WTC11 (cell line): ENCODE measurements around the gene RANBP10. TPM values are rescaled to one million over a fixed set of nuclear protein-coding genes. Genes with fewer than 3 reads are reported as not detected.
A peak's percentile ranks its signal among the peaks of the same experiment; 100 is the strongest.

Experiments
- ATAC-seq: fragments of 200-7000 bp; cut with Tn5 transposase; 2 replicates; pipeline ENCODE4 v1.10.0; 2021; ENCODE audit warnings: mild to moderate bottlenecking, moderate library complexity
- CTCF ChIA-PET: fragments of 300-600 bp; sonication (Branson Sonifier 250); formaldehyde crosslinking; loops from one replicate; lab custom pipeline; 2021; ENCODE audit warnings: antibody characterized with exemption; lab: Charles Lee
- POLR2A ChIA-PET: fragments of 350-600 bp; sonication (Branson Sonifier 250); formaldehyde crosslinking; loops from one replicate; lab custom pipeline; 2021; ENCODE audit warnings: antibody characterized with exemption; lab: Charles Lee
- DNase-seq: peaks from one replicate; pipeline ENCODE4 v3.0.0; 2021; ENCODE audit warnings: low spot score
- H3K27ac Mint-ChIP-seq: 2 replicates; pipeline ENCODE4 v1.8.0; 2021; ENCODE audit warnings: mixed read lengths
- H3K27me3 Mint-ChIP-seq: 2 replicates; pipeline ENCODE4 v1.8.0; 2021; ENCODE audit warnings: low read depth, mild to moderate bottlenecking, moderate library complexity, mixed read lengths
- H3K36me3 Mint-ChIP-seq: 2 replicates; pipeline ENCODE4 v1.8.0; 2021; ENCODE audit warnings: mixed read lengths
- H3K4me1 Mint-ChIP-seq: 2 replicates; pipeline ENCODE4 v1.8.0; 2022; ENCODE audit warnings: mixed read lengths
- H3K4me3 Mint-ChIP-seq: 2 replicates; pipeline ENCODE4 v1.8.0; 2021; ENCODE audit warnings: mild to moderate bottlenecking, moderate library complexity, mixed read lengths
- H3K9me3 Mint-ChIP-seq: 2 replicates; pipeline ENCODE4 v1.8.0; 2021; ENCODE audit warnings: mixed read lengths
- AR ChIP-seq: fragments of 250-450 bp; sonication (Bioruptor Pico); IDR thresholded peaks from 2 replicates; pipeline ENCODE4 v1.9.0; 2021; ENCODE audit warnings: mild to moderate bottlenecking
- ATF2 ChIP-seq: sonication (generic); formaldehyde crosslinking; IDR thresholded peaks from 2 replicates; pipeline ENCODE4 v1.8.1; 2022; ENCODE audit warnings: low read depth, missing genetic modification reagents, borderline replicate concordance
- ATF6 ChIP-seq: sonication (generic); formaldehyde crosslinking; IDR thresholded peaks from 2 replicates; pipeline ENCODE4 v1.8.1; 2023; ENCODE audit warnings: mild to moderate bottlenecking, missing genetic modification reagents
- CBFB ChIP-seq: sonication (generic); formaldehyde crosslinking; IDR thresholded peaks from 2 replicates; pipeline ENCODE4 v1.8.1; 2022; ENCODE audit warnings: mild to moderate bottlenecking, low read depth, missing genetic modification reagents
- CTCF ChIP-seq: fragments of 200-600 bp; IDR thresholded peaks from 2 replicates; pipeline ENCODE4 v1.8.0; 2022; ENCODE audit warnings: antibody characterized with exemption
- ESRRA ChIP-seq: sonication (generic); formaldehyde crosslinking; IDR thresholded peaks from 2 replicates; pipeline ENCODE4 v1.8.1; 2022; ENCODE audit warnings: mild to moderate bottlenecking, missing genetic modification reagents, borderline replicate concordance
- FOXP1 ChIP-seq: sonication (generic); formaldehyde crosslinking; IDR thresholded peaks from 2 replicates; pipeline ENCODE4 v1.8.0; 2022; ENCODE audit warnings: missing genetic modification reagents, mild to moderate bottlenecking, moderate library complexity, borderline replicate concordance
- GABPB1 ChIP-seq: sonication (generic); formaldehyde crosslinking; IDR thresholded peaks from 2 replicates; pipeline ENCODE4 v1.8.1; 2023; ENCODE audit warnings: mild to moderate bottlenecking, missing genetic modification reagents
- JAZF1 ChIP-seq: fragments of 250-450 bp; sonication (Bioruptor Pico); IDR thresholded peaks from 2 replicates; pipeline ENCODE4 v1.9.0; 2021; ENCODE audit warnings: moderate library complexity, mild to moderate bottlenecking, inconsistent platforms
- JUN ChIP-seq: sonication (generic); formaldehyde crosslinking; IDR thresholded peaks from 2 replicates; pipeline ENCODE4 v1.8.0; 2023; ENCODE audit warnings: mild to moderate bottlenecking, missing genetic modification reagents
- NFE2L1 ChIP-seq: sonication (generic); formaldehyde crosslinking; IDR thresholded peaks from 2 replicates; pipeline ENCODE4 v1.8.1; 2023; ENCODE audit warnings: missing genetic modification reagents
- NR2C2 ChIP-seq: sonication (generic); formaldehyde crosslinking; IDR thresholded peaks from 2 replicates; pipeline ENCODE4 v1.8.0; 2022; ENCODE audit warnings: mild to moderate bottlenecking, missing genetic modification reagents
- SMAD4 ChIP-seq: sonication (generic); formaldehyde crosslinking; IDR thresholded peaks from 2 replicates; pipeline ENCODE4 v1.8.0; 2022; ENCODE audit warnings: mild to moderate bottlenecking, missing genetic modification reagents
- SP1 ChIP-seq: sonication (generic); formaldehyde crosslinking; conservative IDR thresholded peaks from 2 replicates; pipeline ENCODE4 v1.8.1; 2022; ENCODE audit warnings: missing genetic modification reagents
- TEAD1 ChIP-seq: sonication (generic); formaldehyde crosslinking; IDR thresholded peaks from 2 replicates; pipeline ENCODE4 v1.8.0; 2022; ENCODE audit warnings: mild to moderate bottlenecking, missing genetic modification reagents
- USF2 ChIP-seq: sonication (generic); formaldehyde crosslinking; IDR thresholded peaks from 2 replicates; pipeline ENCODE4 v1.8.1; 2023; ENCODE audit warnings: mild to moderate bottlenecking, missing genetic modification reagents, moderate library complexity
- ZNF121 ChIP-seq: sonication (generic); formaldehyde crosslinking; IDR thresholded peaks from 2 replicates; pipeline ENCODE4 v1.8.0; 2023; ENCODE audit warnings: missing genetic modification reagents
- ZNF219 ChIP-seq: sonication (generic); formaldehyde crosslinking; IDR thresholded peaks from 2 replicates; pipeline ENCODE4 v1.8.0; 2023; ENCODE audit warnings: missing genetic modification reagents, mild to moderate bottlenecking, borderline replicate concordance
- ZNF232 ChIP-seq: sonication (generic); formaldehyde crosslinking; IDR thresholded peaks from 2 replicates; pipeline ENCODE4 v1.8.0; 2022; ENCODE audit warnings: mild to moderate bottlenecking, missing genetic modification reagents
- ZNF281 ChIP-seq: sonication (generic); formaldehyde crosslinking; IDR thresholded peaks from 2 replicates; pipeline ENCODE4 v1.8.0; 2023; ENCODE audit warnings: mild to moderate bottlenecking, missing genetic modification reagents
- ZNF423 ChIP-seq: fragments of 250-450 bp; sonication (Bioruptor Pico); IDR thresholded peaks from 2 replicates; pipeline ENCODE4 v2.1.2; 2022; ENCODE audit warnings: mild to moderate bottlenecking, moderate library complexity
- ZNF425 ChIP-seq: fragments of 250-450 bp; sonication (Bioruptor Pico); conservative IDR thresholded peaks from 2 replicates; pipeline ENCODE4 v1.9.0; 2021; ENCODE audit warnings: mild to moderate bottlenecking
- total RNA-seq: library from RNA; stranded (reverse); gene quantifications from 3 replicates; pipeline ENCODE4 v1.2.3, GENCODE V29; 2021

Gene RANBP10
- total RNA-seq, 1 experiment from 2014 or later, result 14.0 TPM

- H3K9me3 Mint-ChIP-seq, result no peaks in the 10 kb centered on the region
- H3K36me3 Mint-ChIP-seq, result no peaks in the 10 kb centered on the region
- H3K27me3 Mint-ChIP-seq, result no peaks in the 10 kb centered on the region
- CTCF ChIA-PET, result interaction anchor here (1.2 to 1.6 kb wide), 2 partner anchors 12 to 154 kb away, joined by 3 to 5 read pairs; no protein-coding TSS in a partner anchor
- POLR2A ChIA-PET, result no interaction called here
- H3K27ac Mint-ChIP-seq, result no peak overlapping the region
- DNase-seq (no peak), ATAC-seq (no peak)
- H3K4me1 Mint-ChIP-seq, result no peaks in the 10 kb centered on the region; the same call in 1 of the 2 replicates
- no peak for TF ChIP-seq ZNF232
- no peak for TF ChIP-seq SMAD4
- TF ChIP-seq GABPB1, result no peak
- TF ChIP-seq NR2C2 (CRISPR knock-in tag), result no peak
- TF ChIP-seq ZNF219, result no peak
- no peak for TF ChIP-seq USF2 (CRISPR knock-in tag)
- TF ChIP-seq ATF6 (CRISPR knock-in tag), result no peak
- no peak for TF ChIP-seq JUN
- no peak for TF ChIP-seq TEAD1 (CRISPR knock-in tag)
- no peak for TF ChIP-seq ZNF423 (CRISPR knock-in tag)
- TF ChIP-seq ZNF121 (CRISPR knock-in tag), result no peak
- no peak for TF ChIP-seq ESRRA (CRISPR knock-in tag)
- TF ChIP-seq ATF2, result no peak
- no peak for TF ChIP-seq AR (CRISPR knock-in tag)
- no peak for TF ChIP-seq NFE2L1 (CRISPR knock-in tag)
- TF ChIP-seq FOXP1 (CRISPR knock-in tag), result no peak
- no peak for TF ChIP-seq CTCF
- no peak overlapping the region for H3K4me3 Mint-ChIP-seq
These were observed 130.8 kb downstream of the RANBP10 start for GRCh38 chr16:67675579-67675935.

GRCh38 chr16:67674851-67675578, 131.3 kb downstream of the RANBP10 start:
- Mint-ChIP-seq H3K9me3 (no peaks in the 10 kb centered on the region), H3K4me1 (no peaks in the 10 kb centered on the region; the same call in 1 of the 2 replicates), H3K4me3 (no peak overlapping the region), H3K36me3 (no peaks in the 10 kb centered on the region), H3K27ac (peak overlapping the region; percentile 56), H3K27me3 (no peaks in the 10 kb centered on the region)
- ChIA-PET CTCF (interaction anchor here (1.2 kb wide), 1 partner anchor 154 kb away, joined by 3 read pairs; no protein-coding TSS in a partner anchor), POLR2A (no interaction called here)
- DNase-seq (no peak), ATAC-seq (no peak)
- TF ChIP-seq JAZF1 (CRISPR knock-in tag) (no peak), SP1 (CRISPR knock-in tag) (no peak), ZNF281 (CRISPR knock-in tag) (no peak), CBFB (CRISPR knock-in tag) (no peak), ZNF425 (no peak)
